GM21367 (cell line): Measurements from ENCODE around the gene EDAR.

Source experiments
- ATAC-seq: cut with Tn5 transposase; IDR thresholded peaks from one replicate; pipeline ENCODE4 v1.9.1; 2021; ENCODE audit not compliant: unreplicated experiment

Gene EDAR

GRCh38 chr2:108911807-108912628 lies 77.0 kb downstream of the EDAR start:
- no peak for ATAC-seq

DNA sequence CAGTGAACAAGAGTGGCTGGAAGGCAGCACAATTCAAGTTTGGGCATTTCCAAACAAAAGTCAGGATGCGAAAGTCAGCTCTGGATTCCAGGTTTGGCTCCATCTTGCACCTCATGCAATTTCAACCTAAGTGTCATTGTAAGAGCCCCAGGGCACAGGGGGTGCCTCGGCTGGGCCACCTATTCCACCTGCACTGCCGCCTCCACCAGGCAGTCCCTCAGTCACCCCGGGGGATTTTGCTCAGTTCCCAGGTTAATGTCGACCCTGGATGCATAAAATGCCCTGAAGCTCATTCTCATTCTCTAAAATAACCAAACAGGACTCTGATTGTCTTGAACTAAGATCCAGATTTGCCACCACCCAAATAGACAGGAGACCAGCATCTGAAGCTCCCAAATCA lies 77.6 kb downstream of the EDAR start:
- no peak for ATAC-seq

- no peak for ATAC-seq
Observed at GRCh38 chr2:108910541-108911396, 78.3 kb downstream of the EDAR start.

DNA sequence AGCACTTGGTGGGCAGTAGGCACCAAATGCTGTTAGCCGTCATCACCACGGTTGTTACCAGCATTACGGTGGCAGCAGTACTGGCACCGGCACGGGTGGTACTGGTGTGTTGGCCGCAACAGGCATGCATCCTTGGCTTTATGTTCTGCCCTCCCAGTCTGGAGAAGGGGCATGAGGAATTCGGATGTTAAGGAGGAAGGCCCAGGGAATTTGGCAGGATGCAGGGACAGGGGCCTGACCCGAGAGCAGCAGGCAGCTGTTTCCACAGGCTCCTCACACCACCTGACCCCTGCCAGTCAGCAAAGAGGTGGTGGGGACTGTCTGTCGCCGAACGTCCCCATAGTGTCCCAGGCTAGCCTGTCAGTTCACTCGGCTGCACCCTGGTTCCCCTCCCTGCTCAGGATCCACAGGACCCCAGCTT lies 79.0 kb downstream of the EDAR start:
- ATAC-seq: no peak

GRCh38 chr2:108909275-108909823 lies 79.7 kb downstream of the EDAR start:
- ATAC-seq: no peak

GRCh38 chr2:108908713-108909070 lies 80.3 kb downstream of the EDAR start:
- no peak for ATAC-seq

GRCh38 chr2:108907822-108908712 lies 81.0 kb downstream of the EDAR start:
- no peak for ATAC-seq

DNA sequence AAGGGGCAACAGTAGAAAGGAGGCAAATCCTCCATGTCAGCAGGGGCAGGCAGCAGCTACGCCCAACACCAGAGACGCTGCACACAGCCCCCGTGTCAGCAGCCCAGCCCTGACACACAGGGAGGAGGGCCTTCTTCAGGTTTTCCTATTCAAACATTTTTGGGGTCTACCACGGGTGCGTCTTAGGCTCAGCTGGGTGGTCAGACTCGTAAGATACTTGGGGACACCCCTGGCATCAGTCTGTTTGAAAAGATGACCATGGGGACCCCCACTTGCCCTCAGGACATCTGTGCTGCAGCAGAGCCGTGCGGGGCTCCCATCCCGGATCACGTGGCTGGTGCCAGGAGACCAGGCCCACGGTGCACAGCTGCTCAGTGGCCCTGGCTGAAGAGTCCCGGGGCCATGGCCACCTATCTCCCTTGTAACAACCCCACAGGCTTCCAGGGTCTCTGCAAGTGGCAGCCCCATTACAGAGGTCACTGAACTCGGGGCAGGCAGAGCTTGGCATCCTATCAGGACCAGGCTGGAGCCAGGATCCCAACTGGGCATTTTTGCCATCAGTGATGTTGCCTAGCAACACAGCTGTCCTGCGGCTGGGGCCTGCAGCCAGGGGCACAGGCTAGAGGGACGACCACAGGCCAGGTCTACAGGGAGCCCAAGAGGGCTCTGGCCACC lies 82.5 kb downstream of the EDAR start:
- no peak for ATAC-seq

DNA sequence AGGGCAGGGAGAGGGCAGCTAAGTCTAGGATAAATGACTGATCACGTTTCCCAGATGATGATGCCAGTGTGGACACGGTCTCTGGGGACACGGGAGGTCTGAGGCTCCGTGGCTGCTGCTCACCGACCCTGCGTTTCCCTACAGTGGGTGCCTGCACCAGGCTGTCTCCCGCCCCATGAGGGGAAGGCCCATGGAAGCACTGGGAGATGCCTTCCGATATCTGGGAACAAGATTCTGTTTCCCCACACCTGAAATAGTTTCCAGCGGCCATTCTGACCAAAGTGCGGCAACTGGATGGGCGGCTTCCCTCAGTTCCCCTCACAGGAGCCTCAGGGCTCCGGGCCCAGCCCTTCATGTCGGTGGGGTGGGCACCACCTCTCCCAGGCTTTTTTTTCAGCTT lies 83.1 kb downstream of the EDAR start:
- no peak for ATAC-seq

GRCh38 chr2:108905176-108905575 lies 83.8 kb downstream of the EDAR start:
- no peak for ATAC-seq

DNA sequence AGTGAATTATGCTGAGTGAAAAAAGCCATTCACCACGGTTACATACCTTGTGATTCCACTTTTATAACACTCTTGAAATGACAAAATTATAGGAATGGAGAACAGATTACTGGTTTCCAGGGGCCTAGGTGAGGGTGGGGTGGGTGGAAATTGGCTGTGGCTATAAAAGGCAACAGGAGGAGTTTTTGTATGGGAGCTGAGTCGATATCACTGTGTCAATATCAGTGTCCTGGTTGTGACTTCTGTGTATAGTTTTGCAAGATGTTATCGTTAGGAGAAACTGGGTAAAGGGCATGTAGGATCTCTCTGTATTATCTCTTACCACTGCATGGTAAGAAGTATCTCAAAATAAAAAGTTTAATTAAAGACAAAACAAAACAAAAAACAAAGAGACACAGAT lies 84.3 kb downstream of the EDAR start:
- ATAC-seq: no peak

- no peak for ATAC-seq
Observed at GRCh38 chr2:108898315-108899082, 90.5 kb downstream of the EDAR start.

- no peak for ATAC-seq
Observed at GRCh38 chr2:108896741-108897140, 92.3 kb downstream of the EDAR start.

- no peak for ATAC-seq
Observed at GRCh38 chr2:108895188-108895587, 93.8 kb downstream of the EDAR start.

DNA sequence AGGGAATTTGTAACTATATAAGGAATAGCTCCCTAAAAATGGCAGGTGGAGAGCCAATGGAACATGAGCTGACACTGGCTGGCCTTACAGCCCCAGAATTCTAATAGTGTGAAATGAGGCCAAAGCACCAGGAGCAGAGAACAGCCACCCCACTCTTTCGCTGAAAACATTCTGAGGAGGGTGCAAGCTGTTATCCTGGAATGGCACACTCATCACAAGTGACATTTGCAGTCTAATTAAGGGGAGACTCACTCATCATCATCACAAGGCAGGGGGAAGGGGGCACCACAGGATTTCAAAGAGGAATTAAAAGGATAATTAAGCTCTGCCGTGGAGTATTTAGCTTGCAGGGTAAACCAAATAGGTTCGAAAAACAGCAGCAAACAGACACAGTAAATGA lies 94.3 kb downstream of the EDAR start:
- no peak for ATAC-seq

GRCh38 chr2:108893277-108893676 lies 95.7 kb downstream of the EDAR start:
- ATAC-seq: no peak

DNA sequence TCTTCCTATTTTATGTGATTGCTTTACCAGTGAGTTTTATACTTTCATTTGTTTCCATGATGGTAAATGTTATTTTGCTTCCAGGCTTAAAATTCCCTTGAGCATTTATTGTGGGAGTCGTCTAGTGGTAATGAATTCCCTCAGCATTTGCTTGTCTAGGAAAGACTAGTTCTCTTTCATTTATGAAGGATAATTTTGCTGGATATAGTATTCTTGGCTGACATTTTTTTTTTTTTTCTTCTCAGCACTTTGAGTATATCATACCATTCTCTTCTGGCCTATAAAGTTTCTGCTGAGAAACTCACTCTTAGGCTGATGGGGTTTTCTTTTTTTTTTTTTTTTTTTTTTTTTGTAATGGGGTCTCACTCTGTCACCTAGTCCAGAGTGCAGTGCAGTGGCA lies 99.1 kb downstream of the EDAR start:
- ATAC-seq: no peak

- ATAC-seq: no peak
Observed at GRCh38 chr2:108884619-108885018, 104.4 kb downstream of the EDAR start.

DNA sequence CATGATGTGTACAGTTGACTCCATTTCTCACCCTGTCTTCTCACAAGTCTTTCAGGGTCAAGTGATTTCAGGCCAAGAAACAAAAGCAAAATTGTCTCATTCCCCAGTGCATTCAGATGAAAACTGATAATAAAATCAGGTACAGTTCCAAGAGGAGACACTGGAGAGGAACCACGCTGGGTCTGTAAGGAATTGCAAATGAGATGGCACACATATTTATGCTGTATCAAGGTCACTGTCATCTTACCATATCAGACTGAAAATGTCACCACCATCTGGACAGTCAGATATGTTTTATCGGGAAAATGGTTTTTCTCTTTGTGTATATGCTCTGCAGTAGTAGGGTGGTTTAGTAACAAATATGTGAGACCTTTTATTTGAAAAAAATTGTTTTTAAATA lies 110.7 kb downstream of the EDAR start:
- ATAC-seq: no peak

- ATAC-seq: no peak
Observed at GRCh38 chr2:108877506-108877905, 111.5 kb downstream of the EDAR start.
